ENCODE results near the gene RAB5B.

DNA sequence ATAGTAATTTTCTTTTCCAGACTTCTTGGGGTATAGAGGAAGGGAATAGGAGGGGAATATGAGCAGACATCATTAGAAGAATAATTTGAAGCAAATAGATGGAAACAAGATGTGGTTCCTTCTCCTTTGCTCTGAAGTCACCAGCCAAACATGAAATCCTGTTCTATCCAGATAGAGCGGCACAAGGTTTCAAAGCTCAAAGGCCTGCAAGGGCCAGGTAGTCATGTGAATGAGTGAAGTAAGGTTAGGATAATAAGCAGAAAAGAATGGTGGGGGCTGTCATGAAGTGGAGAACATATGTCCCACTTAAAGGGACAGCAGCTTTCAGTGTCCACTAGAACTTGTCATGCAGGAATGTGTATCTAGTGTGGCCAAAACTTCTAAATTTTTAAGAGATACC, 44.5 kb downstream of the RAB5B start:
- no peak for TF ChIP-seq NRF1 (conservative IDR thresholded peaks at IDR 0.05; ENCODE audit: low read depth, low read length)
- no peak for TF ChIP-seq CBX5 (IDR thresholded peaks at IDR 0.05; ENCODE audit: low read depth)
- no peak for TF ChIP-seq ZSCAN29 (IDR thresholded peaks at IDR 0.05)
- no peak for TF ChIP-seq TARDBP (IDR thresholded peaks at IDR 0.05; ENCODE audit: borderline replicate concordance)
